HG02798 (cell line): ENCODE results near the gene SUPT7L.
"Not testable (repeated sequence)": the region's sequence is repeated elsewhere in the genome, so short reads cannot be mapped to it uniquely, and the experiment has no call there.

Experiments used
- ATAC-seq: cut with Tn5 transposase; IDR thresholded peaks from one replicate; pipeline ENCODE4 v1.9.1; 2021; ENCODE audit warnings: mild to moderate bottlenecking; ENCODE audit not compliant: unreplicated experiment, poor library complexity

SUPT7L gene

DNA sequence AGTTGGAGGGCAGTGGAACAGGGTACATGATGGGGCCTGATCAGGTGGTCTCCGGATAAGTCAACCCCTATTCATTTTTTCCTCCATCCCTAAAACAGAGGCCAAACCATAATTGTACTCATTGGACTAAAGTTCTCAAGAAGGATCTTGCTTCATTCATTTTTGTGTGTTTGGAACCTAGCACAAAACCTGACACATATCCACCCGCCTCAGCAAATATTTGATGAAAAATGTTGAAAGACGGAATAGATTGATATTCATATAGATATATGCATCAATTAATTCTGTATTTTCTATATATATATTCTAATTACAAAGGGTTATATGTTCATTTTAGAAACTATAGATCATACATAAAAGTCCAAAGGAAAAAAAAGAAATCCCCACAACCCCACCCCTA, 22.2 kb upstream of the SUPT7L start:
- no peak for ATAC-seq

DNA sequence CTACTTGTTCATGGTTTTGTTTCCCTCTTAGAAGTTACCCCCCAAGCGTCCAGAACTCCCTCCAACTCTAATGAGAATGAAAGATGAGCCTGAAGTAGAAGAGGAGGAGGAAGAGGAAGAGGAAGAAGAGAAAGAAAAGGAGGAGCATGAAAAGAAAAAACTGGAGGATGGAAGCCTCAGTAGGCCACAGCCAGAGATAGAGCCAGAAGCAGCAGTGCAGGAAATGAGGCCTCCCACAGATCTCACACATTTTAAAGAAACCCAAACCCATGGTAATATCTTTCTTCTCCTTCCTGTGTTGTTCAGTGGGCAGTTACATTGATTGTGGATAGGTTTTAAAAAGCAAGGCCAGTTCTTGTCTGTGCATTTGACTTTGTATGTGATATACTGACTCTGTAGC, 21.6 kb upstream of the SUPT7L start:
- ATAC-seq: not testable (repeated sequence)

DNA sequence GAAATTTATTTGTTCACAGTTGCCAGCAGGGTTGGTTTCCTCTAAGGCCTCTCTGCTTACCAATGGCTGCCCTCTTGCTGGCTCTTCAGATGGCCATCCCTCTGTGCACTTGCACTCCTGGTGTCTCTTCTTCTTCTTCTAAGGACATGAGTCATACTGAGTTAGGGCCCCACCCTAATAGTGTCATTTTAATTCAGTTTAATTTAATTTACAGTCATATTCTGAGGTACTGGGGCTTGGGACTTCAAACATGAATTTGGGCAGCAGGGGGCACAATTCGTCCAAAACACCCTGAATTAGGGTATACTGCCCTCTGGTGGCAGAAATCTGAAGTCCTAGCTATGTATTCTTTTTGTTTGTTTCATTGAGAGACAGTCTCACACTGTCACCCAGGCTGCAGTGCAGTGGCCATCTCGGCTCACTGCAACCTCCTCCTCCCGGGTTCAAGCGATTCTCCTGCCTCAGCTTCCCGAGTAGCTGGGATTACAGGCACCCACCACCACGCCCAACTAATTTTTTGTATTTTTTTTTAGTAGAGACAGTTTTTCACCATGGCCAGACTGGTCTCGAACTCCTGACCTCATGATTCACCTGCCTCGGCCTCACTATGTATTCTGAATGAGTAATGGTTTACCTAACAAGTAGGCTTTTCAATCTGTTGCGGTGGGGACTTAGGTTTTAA, 20.1 kb upstream of the SUPT7L start:
- ATAC-seq: peak; percentile 79

DNA sequence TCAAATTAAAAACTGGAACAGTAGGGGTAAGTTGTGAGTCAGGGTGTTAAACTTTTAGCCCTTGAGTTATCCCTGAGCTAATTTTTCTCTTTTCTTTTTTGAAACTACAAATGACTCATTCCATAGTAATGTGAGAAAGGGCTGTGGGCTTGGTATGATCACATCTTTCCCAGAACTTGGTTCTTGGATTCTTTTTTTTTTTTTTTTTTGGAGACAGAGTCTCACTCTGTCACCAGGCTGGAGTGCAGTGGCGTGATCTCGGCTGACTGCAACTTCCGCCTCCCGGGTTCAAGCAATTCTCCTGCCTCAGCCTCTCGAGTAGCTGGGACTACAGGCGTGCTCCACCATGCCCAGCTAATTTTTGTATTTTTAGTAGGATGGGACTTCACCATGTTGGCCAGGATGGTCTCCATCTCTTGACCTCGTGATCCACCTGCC, 18.9 kb upstream of the SUPT7L start:
- not testable (repeated sequence) for ATAC-seq

DNA sequence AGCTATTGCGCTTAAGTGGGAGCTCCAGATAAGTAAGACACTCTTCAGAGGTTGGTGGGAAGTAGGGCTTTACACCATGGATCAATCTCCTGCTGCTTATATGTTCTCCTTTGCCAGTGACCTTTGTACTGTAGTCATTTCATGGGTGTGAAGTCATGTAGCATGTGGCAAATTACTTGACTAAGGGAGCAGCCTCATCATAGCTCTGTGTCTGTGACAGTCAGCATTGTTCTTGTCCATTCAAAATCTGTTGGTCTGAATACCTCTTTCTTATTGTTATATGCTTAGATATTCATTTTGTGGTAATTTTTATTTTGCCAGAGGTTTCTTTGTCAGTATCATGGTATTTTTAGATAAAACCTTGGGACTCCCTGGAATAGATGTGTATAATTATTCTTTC, 18.4 kb upstream of the SUPT7L start:
- ATAC-seq: no peak

DNA sequence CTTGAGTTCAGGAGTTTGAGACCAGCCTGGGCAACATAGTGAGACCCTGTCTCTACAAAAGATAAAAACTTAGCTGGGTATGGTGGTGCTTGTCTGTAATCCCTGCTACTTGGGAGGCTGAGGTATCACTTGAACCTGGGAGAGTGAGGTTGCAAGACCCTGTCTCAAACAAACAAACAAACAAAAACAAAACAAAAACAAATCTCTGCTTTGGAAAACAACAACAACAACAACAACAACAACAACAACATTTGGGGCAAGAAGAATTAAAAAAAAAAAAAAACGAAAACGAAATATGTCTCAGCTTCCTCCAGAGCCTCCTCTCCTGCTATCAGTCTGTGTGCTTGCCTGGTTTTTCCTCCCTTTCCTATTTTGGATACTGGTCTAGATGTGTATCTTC, 17.2 kb upstream of the SUPT7L start:
- ATAC-seq: no peak

DNA sequence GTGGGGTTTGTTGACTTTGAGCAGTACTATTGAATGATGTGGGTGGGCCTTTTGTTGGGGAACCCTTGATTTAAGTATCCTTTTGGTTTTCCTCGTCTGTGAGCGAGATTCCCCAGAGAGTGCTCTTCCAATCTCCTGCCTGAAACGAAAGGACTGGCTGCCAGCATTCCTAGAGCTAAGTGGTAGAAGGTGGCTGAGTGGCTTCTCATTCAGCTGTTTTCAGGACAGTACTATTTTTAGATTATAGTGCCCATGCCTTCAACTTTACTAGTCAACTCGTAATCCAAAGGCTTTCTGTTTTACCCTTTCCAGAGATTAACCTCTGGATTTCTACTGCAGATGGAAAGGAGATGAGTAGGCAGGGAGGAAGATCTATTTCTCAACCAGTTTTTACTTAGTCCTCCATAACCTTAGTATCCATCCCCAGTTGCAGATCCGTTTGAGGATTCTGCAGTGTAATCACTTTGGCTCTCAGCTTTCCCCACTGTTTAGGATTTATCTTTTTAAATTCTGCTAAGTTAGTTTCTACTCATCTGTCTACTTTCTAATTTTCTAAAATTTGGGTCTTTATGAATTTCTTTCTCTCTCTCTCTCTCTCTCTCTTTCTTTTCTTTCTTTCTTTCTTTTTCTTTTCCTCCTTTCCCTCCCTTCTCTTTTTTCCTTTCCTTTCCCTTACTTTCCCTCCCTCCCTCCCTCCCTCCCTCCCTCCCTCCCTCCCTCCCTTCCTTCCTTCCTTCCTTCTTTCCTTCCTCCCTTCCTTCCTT, 9.5 kb upstream of the SUPT7L start:
- no peak for ATAC-seq

DNA sequence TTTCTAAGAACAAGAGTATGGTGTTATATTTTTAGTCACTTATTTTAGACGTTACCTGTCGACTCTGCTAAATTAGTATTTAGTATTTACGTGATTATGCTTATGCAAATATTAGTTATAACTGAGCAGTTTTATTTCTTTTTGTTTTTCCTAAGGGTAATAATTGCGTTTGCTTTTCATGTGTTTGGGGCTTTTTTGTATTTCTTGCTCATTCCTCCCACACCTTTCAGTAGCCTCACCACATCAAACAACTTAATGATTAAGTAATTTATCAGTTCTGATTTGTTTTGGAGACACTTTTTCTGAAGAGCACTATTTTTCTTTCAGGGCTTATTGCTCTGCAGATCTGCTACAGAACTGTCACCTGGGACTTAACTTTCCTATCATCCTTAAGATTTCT, 7.8 kb upstream of the SUPT7L start:
- ATAC-seq: no peak

DNA sequence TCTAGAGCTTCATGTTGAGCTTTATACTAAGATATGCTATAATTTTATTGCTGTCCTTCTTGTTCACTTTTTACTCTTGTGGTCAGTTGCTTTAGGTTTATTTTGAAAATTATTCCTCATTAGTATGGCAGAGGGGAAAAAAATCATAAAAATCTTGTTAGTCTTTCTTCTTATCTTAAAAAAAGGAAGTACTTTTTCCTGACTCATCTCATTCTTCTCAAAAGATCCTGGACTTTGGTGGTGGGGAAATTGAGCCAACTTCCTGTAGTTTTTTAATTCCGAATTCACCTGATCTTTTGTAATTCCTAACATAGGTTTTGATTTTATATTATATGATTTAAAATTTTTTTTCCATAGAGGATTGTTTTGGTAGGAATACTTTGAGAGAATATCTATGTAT, 4.0 kb upstream of the SUPT7L start:
- no peak for ATAC-seq

DNA sequence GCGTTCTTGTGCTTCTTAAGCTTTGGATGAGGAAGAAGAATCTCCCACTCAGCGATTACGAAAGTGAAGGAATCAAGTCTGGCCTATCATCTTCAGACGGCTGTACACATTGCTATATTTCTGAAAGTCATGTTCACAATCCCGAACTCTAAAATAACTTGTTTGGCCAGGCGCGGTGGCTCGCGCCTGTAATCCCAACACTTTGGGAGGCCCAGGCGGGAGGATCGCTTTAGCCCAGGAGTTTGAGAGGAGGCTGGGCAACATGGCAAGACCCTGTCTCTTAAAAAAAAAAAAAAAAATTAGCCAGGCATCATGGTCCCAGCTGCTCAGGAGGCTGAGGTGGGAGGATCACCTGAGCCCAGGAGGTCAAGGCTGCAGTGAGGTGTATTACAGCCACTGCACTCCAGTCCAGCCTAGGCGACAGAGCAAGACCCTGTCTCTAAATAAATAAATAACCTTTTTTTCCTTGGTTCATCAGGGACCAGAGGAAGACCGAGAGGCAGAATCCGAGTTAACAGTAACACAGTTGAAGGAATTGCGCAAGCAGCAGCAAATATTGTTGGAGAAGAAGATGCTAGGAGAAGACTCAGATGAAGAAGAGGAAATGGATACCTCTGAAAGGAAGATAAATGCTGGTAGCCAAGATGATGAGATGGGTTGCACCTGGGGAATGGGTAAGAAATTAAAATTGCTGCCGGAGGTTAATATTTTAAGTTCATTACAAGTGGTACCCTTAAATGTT, 1.4 kb upstream of the SUPT7L start:
- ATAC-seq: no peak

DNA sequence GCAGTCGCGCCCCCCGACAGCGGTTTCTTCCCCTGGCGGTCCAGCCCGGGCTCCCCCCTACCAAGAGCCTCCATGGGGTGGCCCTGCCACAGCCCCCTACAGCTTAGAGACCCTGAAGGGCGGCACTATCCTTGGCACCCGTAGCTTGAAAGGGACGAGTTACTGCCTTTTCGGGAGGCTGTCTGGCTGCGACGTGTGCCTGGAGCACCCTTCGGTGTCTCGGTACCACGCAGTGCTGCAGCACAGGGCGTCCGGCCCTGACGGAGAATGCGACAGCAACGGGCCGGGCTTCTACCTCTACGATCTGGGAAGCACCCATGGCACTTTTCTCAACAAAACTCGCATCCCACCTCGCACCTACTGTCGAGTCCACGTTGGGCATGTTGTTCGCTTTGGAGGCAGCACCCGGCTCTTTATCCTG, 750 bp upstream of the SUPT7L start:
- no peak for ATAC-seq

DNA sequence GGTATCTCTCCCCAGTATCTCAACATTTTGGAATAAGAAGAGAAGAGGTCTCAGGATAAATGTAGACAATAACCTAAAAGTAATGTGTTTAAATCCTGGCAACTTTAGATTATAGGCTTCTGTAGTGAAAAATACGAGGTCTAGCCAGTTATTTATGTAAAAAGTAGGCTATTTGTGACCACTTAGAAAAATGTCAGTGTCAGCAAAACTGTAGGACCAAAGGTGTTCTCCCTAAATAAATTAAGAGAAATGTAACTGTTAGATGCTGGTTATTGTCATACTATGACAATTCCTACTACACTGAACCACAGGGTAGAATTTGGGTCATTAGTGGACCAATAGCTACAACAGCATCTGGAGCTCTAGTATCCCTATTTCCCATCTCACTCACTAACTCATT, 2.0 kb downstream of the SUPT7L start:
- no peak for ATAC-seq

DNA sequence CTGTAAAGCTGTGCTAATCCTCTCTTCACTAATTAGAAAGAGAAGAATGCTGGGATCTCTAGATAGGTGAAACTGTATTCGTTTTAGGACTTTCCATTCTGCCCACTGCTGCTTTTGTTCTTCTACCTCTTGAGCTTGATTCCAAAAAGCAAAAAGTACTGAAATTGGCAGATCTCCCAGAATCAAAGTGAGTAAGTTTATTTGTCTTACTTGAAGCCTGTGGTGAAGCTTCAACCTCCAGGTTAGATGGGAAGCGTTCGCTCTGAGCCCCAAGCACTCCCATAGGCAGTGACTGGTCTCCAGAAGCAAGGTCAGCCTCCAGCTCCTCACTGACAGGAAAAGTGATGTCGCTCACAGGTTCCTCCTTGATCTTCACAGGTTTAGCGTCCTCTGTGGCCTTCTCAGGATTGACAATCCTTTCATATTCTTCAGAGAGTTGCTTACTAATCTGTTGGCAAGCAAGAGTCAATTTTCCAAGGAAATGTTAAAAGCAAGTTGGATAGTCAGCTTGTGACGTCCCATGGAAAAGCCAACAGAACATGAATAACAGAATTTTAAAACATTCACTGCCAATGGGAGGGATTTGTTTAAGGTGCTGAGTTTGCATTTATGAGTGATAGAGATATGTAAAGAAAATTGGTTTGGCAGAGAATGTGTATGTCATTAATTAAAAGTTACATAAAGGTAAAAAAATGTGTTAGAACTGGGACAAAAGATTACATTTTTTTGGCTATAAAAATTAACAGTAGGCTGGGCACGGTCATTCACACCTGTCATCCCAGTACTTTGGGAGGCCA, 8.1 kb downstream of the SUPT7L start:
- no peak for ATAC-seq

DNA sequence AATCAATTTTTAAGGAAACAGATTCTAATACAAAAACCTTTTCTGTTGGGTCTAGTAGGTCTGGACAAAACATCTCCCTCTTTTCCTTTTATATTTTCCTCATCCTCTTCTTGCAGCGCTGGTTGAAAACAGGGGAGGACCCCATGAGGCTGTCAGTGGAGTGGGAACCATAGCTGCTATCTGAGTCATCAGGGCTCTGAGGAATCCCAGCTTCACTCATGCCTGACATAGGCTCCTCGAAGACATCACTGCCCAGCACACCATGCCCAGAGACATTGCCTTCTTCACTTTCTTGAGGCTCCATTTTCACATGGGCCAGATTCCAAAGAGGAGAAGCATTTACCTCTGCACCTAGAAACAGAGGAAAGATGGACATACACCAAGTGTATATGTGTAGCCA, 10.0 kb downstream of the SUPT7L start:
- no peak for ATAC-seq

DNA sequence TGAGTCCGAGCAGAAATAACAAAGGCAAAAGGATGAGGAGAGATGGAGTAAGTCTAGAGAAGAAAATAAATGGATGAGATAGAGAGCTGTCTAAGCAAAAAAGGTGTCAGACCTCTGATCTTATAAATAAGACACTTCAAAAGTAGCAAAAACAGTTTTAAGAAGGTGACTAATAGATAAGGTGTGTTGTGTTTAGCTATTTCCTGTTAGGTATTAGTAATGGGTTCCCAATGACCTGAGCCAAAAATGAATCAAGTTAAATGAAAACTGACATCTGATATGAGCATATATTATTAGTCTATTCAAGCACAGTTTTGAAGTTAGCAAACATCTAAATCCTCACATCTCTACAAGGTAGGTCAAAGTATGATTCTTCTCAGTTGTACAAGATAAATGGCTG, 10.6 kb downstream of the SUPT7L start:
- ATAC-seq: no peak

DNA sequence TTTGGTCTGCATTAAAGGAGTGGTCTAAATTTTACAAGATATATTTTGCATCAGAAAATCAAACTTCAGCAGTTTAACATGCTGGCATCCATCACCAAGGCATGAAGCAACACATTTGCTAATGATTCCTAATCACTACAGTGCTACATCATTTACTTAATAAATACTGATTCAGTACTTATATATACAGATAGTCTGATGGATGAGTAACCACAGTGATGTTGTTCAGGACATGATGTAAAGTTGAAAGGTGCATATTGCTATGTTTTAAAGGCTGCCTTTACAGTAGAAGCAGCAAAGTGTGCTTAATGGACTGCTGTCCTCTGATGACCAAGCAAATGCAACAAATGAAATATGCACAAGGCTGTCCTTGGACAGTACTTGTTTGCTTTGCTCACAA, 11.1 kb downstream of the SUPT7L start:
- no peak for ATAC-seq

DNA sequence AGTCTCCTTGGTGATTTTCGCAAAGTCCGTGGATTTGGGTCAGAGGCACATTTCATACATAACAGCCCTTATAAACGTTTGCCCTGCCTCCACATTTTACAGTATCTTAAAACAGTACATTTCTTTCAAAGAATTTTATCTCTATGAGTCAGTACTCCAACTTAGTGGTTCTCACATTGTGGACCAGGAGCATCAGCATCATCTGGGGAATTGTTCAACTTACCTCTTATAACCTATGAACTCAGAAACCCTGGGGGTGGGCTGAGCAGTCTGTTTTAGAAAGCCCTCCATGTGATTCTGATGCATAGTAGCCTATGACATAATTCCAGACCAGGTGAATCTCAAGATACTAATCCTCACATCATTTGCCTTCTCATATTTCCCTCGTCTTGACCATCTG, 12.4 kb downstream of the SUPT7L start:
- no peak for ATAC-seq

DNA sequence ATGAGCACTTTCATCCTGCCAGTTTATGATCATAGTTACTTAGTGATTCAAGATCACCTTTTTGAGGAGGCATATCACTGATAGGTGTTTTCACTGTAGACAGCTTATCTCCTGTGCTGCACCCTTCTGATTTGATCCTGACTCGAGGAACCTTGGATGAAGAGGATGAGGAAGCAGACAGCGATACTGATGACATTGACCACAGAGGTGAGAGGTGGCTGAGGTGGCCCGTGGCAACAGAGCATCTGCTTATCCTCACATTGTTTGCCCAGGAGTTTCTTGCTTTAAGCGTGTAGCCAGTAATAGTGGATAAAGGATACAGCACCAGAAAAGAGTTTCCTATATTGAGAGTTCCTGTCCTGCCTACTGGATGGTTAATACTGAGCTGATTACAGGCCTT, 15.7 kb downstream of the SUPT7L start:
- ATAC-seq: no peak

DNA sequence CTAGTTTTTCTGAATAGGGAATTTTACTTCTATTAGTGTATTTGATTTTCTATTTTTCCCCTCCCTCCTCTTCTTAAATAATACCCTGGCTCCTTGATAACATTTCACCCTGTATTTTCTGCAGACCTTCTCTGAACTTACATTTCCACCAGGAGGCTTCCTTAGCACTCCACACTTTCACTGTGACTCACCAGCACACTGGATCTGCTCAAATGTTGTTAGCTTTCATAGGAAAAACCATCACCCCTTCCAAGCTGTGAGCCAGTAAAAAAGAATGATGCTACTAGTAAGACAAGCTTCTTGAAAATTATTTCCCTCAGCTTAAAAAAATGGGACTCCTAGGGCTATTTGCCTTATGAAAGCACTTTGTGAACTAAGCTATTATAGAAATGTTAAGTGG, 16.1 kb downstream of the SUPT7L start:
- ATAC-seq: no peak

DNA sequence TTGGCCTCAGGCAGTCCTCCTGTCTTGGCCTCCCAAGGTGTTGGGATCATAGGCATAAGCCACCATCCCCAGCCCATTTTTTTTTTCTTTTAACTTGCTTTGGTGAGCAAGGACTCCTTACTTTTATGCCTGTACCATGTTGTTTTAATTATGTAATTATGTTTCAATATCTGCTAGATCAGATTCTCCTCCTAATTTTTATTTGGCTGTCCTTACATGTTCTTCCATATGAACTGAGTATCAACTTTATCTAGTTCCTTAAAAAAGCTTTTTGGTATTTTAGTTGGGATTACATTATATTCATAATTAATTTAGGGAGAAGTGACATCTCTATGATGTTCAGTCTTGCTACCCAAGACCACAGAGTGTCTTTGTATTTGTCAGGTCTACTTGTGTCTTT, 18.2 kb downstream of the SUPT7L start:
- ATAC-seq: no peak
